NCI-H82 (cell line): ENCODE data around the gene NRXN3.

Experiments
- DNase-seq: peaks from one replicate; lab custom pipeline; 2025; lab: John Stamatoyannopoulos, UW

The NRXN3 gene

DNA sequence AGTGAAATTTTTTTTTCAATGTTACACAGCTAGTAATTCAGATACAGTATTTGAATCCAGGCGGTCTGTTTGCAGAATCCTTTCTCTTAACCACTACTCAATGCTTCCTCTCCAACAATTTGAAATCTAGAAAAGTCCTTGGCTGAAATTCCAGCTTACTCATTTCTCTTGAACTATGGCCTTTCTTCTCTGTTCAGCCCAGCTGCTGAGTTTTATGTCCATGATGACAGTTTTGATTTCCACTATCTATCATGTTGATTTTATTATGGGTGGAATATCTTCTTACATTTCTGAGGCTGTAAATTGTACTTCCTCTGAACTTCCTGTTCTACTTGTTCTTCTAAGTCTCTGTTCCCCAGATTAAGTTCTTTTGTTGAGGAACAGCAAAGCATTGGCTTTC is 1725.8 kb downstream of the NRXN3 start:
- no peak for DNase-seq

GRCh38 chr14:79899610-79900009 is 1729.4 kb downstream of the NRXN3 start:
- DNase-seq = no peak

GRCh38 chr14:79904497-79904896 is 1734.3 kb downstream of the NRXN3 start:
- DNase-seq = no peak

DNA sequence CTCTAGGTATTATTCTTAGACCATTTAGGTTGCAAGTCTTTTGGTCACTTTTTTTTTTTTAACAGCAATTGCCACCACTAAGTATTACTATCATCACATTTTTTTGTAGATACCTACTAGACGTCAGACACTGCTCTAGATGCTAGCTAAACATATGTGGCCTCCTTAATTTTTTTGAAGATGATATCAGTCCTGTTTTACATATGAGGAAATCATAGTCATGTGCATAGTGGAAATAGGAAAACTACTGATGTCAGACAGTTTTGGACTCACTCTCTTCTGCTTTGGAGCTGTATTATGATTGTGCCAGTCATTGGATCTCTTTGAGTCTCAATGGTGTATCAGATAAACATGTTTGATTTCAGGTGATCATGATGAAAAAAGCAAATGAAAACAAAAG is 1736.8 kb downstream of the NRXN3 start:
- no peak for DNase-seq

DNA sequence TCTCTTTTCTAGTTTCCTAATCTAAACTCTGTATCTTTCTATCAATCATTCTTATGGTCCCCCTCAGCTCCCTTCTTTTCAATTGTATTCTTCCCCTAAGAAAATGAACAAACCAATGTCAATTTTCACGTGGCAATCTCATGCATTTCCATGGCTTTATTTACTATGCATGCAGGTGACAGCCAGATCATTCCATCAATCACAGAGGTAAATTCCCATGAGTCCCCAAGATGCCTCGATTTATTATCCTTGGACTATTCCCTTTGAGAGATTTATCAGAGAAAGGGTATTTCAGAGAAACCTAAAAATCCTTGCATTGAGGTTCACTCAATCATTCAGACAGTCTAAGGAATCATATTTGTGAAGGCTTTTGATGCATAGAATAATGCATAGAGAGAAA is 1739.9 kb downstream of the NRXN3 start:
- no peak for DNase-seq

DNA sequence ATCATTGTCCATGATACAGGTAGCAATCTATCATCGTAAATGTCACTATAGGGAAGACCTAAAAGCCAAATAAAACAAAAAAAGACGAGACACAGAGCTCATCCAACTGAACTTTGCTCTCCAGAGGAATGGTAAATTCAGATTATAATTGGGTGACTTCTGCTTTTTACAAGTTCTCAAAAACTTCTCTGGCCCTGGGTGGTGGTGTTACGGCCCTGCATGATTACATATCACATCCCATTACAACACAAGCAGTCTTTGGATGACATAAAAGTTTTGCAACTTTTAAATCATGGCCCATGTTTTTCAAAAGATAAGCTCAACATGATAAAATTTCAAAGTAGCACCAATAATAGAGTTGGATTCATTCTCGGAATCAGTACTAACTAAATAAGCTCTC is 1741.6 kb downstream of the NRXN3 start:
- no peak for DNase-seq

GRCh38 chr14:79914595-79914994 is 1744.4 kb downstream of the NRXN3 start:
- peak; percentile 10 for DNase-seq

DNA sequence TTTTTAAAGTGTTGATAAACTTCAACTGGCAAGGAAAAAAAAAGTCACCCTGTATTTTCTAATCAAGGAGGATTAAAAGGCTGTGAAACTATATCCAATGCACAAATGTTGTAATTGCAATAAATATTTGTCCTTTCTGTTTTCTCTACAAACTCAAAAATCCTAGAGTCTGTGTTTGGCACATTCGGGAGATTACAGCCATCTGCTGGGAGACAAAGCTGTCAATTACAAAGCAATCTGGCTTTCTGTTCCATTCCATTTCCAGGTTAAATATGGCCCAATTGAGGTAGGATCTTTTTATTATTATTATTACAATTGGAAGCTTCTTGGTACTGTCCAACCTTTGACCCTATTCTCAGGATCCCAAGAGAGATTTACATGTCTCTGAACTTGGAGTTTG is 1745.2 kb downstream of the NRXN3 start:
- peak; percentile 69 for DNase-seq

- no peak for DNase-seq
These were observed 1746.1 kb downstream of the NRXN3 start for GRCh38 chr14:79916281-79916680.

DNA sequence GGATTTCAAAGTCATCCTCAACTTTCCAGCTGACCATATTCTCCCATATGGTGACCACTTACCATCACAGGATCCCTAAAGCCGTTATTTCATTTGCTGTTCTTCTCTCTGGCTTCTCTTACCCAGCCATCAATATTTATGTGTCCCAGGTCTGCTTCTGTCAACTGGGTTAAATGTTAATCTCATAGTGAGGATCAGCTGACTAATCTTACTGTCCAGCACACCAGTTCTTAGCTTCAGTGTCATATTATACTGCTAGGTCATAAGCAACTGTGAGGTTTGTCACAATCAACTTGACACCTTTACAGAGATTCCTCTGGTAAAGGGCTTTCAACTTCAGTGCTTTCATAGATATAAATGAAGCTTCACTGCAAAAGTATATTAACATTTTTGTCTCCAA is 1746.7 kb downstream of the NRXN3 start:
- DNase-seq = peak; percentile 90
